DOHH2 (cell line): ENCODE data around the gene PAX3.

ENCODE experiments used
- EZH2phosphoT487 ChIP-seq: fragments of 200-600 bp; sonication (generic); IDR thresholded peaks from 2 replicates; pipeline ENCODE4 v1.6.1; 2017; ENCODE audit warnings: borderline replicate concordance, mild to moderate bottlenecking, antibody characterized with exemption, low read length, moderate library complexity, mixed read lengths
- TF ChIP-seq, protein P1 (sequence below): fragments of 200-600 bp; sonication (generic); IDR thresholded peaks from one replicate; pipeline ENCODE4 v1.5.1; 2014; ENCODE audit warnings: antibody characterized with exemption, mild to moderate bottlenecking, low read depth, low read length; ENCODE audit not compliant: poor library complexity, severe bottlenecking

DNA sequence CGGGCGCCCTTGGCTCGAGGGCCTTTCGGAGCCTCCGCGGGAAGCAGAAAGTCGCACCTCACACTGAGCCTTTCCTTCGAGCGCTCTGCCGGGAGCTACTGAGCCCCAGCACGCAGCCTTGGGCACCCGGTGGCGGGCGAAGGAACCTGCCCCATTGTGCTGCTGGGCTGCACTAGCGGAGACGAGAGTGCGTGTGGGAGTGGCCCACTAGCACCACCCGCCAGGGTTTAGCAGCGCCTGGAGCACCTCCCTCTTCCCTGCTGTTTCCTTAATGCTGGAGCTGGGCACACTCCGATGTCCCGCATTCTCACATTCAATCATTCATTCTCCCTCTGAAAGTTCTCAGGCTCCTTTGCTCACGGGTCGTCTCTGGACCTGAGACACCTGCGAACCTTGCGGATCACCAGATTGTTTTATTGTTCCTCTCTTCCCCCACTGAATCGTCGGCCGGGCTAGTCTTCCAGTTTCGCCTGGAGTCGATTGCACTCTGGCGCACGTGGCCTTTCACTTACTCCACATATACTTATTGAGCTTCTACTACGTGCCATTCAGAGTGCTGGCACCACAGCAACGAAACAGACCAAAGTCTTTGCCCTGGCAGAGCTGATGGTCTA is 8.5 kb upstream of the PAX3 start:
- TF ChIP-seq, protein P1, sequence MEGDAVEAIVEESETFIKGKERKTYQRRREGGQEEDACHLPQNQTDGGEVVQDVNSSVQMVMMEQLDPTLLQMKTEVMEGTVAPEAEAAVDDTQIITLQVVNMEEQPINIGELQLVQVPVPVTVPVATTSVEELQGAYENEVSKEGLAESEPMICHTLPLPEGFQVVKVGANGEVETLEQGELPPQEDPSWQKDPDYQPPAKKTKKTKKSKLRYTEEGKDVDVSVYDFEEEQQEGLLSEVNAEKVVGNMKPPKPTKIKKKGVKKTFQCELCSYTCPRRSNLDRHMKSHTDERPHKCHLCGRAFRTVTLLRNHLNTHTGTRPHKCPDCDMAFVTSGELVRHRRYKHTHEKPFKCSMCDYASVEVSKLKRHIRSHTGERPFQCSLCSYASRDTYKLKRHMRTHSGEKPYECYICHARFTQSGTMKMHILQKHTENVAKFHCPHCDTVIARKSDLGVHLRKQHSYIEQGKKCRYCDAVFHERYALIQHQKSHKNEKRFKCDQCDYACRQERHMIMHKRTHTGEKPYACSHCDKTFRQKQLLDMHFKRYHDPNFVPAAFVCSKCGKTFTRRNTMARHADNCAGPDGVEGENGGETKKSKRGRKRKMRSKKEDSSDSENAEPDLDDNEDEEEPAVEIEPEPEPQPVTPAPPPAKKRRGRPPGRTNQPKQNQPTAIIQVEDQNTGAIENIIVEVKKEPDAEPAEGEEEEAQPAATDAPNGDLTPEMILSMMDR: no peak
- no peak for TF ChIP-seq EZH2phosphoT487
